GM12892 (cell line): ENCODE results near the gene BRAT1.

Source experiments
- DNase-seq: peaks from one replicate; pipeline ENCODE4 v3.0.0; 2011; ENCODE audit not compliant: insufficient read length
- FAIRE-seq: peaks from 2 replicates; lab custom pipeline; 2011; peaks lifted over from hg19 to GRCh38; lab: Jason Lieb, UNC
- POLR2A ChIP-seq: IDR thresholded peaks from 2 replicates; pipeline ENCODE4 v1.6.1; 2011; ENCODE audit warnings: low read depth, low read length, control low read depth
- POLR2AphosphoS5 ChIP-seq: IDR thresholded peaks from 2 replicates; pipeline ENCODE4 v1.6.1; 2011; ENCODE audit warnings: low read depth, low read length, control low read depth
- TAF1 ChIP-seq: IDR thresholded peaks from 2 replicates; pipeline ENCODE4 v1.6.1; 2011; ENCODE audit warnings: low read depth, mild to moderate bottlenecking, control low read depth, low read length, borderline replicate concordance

The BRAT1 gene

DNA sequence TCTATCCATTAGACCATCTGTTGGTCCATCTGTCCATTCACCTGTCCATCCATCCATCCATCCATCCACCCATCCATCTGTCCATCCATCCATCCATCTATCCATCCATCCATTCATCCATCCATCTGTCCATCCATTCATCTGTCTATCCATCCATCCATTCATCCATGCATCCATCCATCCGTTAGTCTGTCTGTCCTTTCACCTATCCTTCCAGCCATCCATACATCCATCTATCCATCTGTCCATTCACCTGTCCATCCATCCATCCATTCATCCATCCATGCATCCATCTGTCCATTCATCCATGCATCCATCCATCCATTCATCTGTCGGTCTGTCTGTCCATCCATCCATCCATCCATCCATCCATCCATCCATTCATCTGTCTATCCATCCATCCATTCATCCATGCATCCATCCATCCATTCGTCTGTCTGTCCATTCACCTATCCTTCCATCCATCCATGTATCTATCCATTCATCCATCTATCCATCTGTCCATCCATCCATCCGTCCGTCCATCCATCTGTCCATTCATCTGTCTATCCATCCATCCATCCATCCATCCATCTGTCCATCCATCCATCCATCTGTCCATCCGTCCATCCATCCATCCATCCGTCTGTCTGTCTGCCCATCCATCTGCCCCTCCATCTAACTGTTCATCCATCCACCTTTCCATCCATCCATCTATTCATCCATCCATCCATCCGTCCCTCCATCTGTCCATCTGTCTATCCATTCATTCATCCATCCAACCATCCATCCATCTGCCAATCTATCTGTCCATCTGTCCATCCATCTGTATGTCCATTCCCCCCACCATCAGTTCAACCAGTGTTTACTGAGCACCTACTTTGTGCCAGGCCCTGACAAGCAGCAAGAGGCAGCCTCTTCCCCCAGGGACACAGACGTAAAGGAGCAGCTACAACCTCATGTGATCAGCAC, 40.6 kb downstream of the BRAT1 start:
- DNase-seq (no peak), FAIRE-seq (no peak)
- TF ChIP-seq POLR2A = no peak
- TF ChIP-seq POLR2AphosphoS5 = no peak

DNA sequence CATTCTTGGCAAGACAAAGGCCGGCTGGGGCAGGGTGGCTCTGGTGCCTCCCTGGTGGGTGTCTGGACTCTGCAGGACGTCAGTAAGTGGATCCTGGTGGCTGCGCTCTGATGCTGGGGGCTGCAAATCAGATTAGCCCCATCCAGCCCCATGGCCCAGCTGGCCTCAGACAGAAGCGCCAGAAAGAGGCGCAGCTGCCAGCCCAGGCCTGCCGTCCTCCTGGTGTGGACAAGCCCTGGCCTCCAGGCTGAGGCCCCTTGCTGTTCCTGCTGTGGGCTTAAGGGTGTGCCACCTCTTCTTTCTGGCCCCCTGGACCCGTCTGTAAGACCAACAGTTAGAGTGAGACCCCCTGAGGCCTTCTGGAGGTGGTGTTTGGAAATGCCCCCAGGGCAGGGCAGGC, 41.6 kb downstream of the BRAT1 start:
- no peak for TF ChIP-seq POLR2A
- TF ChIP-seq TAF1 = no peak
- no peak for TF ChIP-seq POLR2AphosphoS5
- FAIRE-seq (no peak), DNase-seq (no peak)

DNA sequence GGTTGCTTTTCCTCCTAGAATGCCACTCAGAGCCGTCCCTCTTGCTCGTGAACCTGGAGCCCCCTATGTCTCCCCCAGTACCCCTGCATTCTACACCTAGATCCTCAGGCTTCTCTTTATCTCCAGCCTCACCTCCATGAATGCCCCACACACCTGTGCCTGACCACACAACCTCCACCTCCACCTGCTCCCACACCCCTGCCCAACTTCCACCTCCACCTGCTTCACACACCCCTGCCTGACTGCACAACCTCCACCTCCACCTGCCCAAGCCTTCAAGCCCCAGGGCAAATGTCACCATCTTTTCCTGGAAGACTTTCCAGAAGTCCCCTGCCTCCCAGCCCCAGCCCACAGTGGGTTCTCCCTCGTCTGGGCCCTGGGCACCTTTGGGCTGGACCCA, 42.6 kb downstream of the BRAT1 start:
- no peak for FAIRE-seq
- TF ChIP-seq POLR2A = no peak
- no peak for TF ChIP-seq TAF1
- no peak for TF ChIP-seq POLR2AphosphoS5

DNA sequence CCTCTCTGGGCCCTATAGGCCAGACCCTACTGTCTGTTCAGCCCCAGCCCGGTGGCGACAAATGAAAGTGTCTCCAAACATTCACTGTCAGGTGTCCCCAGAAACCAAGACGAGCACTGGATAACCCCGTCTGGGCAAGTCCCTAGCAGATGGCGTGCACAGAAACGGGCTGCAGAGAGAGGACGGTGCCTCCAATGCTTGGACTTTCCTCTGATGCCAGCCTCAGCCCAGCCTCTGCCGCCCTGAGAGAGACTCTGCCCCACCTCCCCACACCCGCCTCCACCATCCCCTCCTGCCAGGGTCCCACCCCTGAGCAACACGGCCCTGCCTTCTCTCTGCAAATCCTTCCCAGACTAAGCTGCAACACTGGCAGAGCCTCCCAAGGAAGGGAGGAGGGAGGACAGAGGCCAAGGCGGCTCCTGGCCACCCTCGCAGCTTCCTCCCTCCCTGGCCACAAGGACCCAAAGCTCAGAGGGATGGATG, 43.1 kb downstream of the BRAT1 start:
- DNase-seq (no peak), FAIRE-seq (peak; percentile 84)
- TF ChIP-seq TAF1 (no peak), POLR2AphosphoS5 (no peak)

More for the DNA sequence above, 42.6 kb downstream of the BRAT1 start:
- DNase-seq = no peak

GRCh38 chr7:2511769-2512168, 43.6 kb downstream of the BRAT1 start:
- FAIRE-seq (peak; percentile 74), DNase-seq (no peak)
- TF ChIP-seq POLR2A (no peak), POLR2AphosphoS5 (no peak), TAF1 (no peak)

DNA sequence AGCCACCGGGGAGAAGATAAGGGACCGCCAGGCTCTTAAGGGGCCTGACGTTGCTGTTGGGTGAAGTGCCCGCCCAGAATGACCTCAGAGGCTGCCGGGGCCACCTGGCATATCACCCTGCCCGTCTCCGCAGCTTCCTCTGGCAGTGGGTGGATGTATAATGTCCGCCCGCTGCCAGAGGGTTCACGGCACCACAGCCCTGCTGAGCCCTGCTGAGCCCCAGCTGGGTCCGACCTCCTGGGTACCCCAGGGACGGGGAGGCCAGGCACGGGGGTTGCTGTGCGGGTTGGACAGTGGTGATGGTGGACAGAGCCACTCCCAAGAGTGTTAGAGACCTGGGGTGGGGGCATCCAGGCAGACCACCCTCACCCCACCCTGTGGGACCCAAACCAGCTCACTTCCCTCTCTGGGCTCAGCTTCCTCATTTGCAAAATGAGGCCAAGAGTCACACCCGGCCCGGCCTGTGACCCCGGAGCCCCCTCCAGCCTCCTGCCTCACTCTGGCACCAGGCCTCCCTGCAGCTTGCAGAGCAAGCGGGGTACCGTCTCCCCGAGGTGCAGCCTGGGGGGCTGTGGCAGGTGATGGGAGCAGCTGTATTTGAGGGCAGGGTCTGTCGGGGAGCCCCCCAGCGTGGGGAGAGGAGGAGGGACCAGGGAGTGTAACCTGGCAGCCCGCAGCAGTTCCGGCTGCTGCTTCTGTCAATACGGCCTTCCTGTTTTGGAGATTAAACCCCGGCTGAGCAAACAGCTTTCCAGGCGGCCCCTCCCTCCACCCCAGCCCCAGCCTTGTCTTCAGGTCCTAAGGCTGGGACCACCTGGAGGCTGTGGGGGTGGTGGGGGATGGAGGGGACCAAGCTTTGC, 44.2 kb downstream of the BRAT1 start:
- TF ChIP-seq TAF1 = no peak
- no peak for TF ChIP-seq POLR2A
- no peak for TF ChIP-seq POLR2AphosphoS5
- FAIRE-seq (no peak), DNase-seq (no peak)

- TF ChIP-seq POLR2AphosphoS5 = no peak
- TF ChIP-seq POLR2A = no peak
- no peak for TF ChIP-seq TAF1
- FAIRE-seq (no peak), DNase-seq (no peak)
Measured at GRCh38 chr7:2510130-2510776, 45.1 kb downstream of the BRAT1 start.

- no peak for FAIRE-seq
- no peak for DNase-seq
Measured at GRCh38 chr7:2509298-2509906, 45.9 kb downstream of the BRAT1 start.

DNA sequence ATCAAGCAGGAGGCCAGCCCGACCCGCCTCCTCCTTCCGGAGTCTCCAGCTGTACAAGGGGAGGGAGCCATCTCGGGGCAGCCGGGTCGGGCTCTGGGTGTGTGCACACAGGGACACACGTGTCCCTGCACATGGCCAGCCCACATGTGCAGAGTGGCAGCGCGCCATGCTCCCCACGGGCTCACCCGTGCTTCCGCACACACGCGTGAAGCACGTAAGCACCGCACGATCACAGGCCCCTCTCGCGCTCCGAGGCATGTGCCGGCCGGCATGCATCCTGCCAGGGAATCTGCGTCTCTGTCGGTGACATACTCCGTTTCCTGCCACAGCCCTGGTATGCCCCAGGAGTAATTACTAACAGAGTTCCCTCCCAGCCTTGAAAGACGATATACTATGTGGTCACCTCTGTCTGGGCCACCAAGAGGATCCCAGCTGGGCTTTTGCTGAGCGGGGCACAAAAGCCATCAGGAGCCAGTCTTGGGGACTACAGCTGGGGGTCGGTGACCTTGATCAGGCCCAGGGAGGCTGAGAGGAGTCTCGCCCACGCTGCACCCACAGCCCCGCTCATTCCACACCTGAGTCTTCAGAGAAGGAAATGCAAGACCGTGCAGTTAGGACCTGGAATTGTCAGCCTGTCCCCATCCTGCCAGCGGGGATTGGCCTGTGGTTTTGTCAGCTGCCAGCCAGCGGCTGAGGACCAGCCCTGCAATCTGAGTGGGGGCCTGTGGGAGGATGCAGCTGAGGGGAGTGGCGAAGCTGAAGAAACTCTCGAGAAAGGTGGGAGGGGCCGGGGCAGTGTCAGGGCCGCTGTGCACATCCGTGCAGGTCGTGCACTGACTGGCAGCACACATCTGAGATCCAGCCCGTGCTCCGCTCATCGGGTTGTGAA, 46.8 kb downstream of the BRAT1 start:
- FAIRE-seq = peak; percentile 86
- TF ChIP-seq TAF1 (no peak), POLR2A (no peak), POLR2AphosphoS5 (no peak)
- no peak for DNase-seq

More at GRCh38 chr7:2509298-2509906, 45.9 kb downstream of the BRAT1 start:
- TF ChIP-seq TAF1 (no peak), POLR2A (no peak), POLR2AphosphoS5 (no peak)

- TF ChIP-seq TAF1 = no peak
- TF ChIP-seq POLR2AphosphoS5 = no peak
- TF ChIP-seq POLR2A = no peak
- no peak for DNase-seq
- no peak for FAIRE-seq
Measured at GRCh38 chr7:2507917-2508306, 47.4 kb downstream of the BRAT1 start.

DNA sequence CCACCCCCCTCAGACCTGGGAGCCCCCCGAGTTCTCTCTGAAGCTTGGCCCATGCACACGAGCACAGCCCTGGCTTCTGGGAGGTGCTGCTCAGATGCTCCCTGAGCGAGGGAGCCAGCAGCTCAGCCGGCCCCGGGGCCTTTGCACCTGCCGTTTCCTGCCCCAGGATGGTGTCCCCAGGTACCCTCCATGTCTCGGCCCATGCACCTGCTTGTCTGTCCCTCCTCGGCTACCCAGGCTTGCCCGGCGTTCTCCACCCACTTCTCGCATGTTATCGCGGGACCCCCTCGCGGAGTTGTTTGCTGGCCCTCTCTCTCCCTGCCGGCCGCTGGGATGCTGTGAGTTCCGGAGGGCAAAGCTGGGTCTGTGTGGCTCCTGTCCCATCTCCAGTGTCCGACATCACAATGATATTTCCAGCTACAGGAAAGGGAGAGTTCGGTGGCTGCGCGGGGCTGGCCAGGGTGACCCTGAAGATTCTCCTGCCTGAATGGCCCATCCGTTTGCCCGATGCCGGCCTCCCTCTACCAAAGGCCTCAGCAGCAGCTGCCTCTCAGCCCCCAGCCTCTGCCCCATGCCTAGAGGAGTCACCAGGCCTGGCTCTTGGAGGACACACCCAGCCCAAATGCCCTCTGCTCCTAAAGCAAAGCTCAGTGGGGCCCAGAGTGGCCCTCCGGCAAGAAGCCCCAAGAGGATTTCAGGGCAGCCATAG, 48.0 kb downstream of the BRAT1 start:
- FAIRE-seq (no peak), DNase-seq (no peak)
- TF ChIP-seq POLR2AphosphoS5 (no peak), TAF1 (no peak), POLR2A (no peak)
